HL-60 (cell line): ENCODE results near the gene MAP1A.

ENCODE experiments used
- CTCF ChIP-seq: IDR thresholded peaks from one replicate; pipeline ENCODE4 v1.5.1; 2011; ENCODE audit warnings: low read length, control low read depth, inconsistent platforms; ENCODE audit not compliant: insufficient read depth
- POLR2AphosphoS5 ChIP-seq: IDR thresholded peaks from 2 replicates; pipeline ENCODE4 v1.6.1; 2012; ENCODE audit warnings: low read depth
- REST ChIP-seq: IDR thresholded peaks from 2 replicates; pipeline ENCODE4 v1.6.1; 2012; ENCODE audit warnings: low read depth; ENCODE audit not compliant: insufficient replicate concordance

- TF ChIP-seq CTCF (no peak), POLR2AphosphoS5 (no peak), REST (no peak)
Observed at GRCh38 chr15:43522247-43522646, 4.8 kb downstream of the MAP1A start.
